SK-N-SH (cell line): Measurements from ENCODE around the gene SARS2. TPM values are rescaled to one million over a fixed set of nuclear protein-coding genes. Genes with fewer than 3 reads are reported as not detected.

Experiments
- CTCF ChIA-PET: fragments of 300-600, 350-600 bp; formaldehyde crosslinking; extraction: SDS; loops from one replicate; lab custom pipeline; 2021; lab: Yijun Ruan, JAX
- POLR2A ChIA-PET: fragments of 350-600 bp; sonication (Branson Sonifier 250); formaldehyde crosslinking; extraction: SDS; loops from one replicate; lab custom pipeline; 2020; ENCODE audit warnings: antibody characterized with exemption, inconsistent platforms; lab: Yijun Ruan, JAX
- DNase-seq: peaks from one replicate; pipeline ENCODE4 v3.0.0; 2012
- H2AFZ ChIP-seq: fragments of 200-600 bp; sonication (generic); 2 replicates; pipeline ENCODE4 v1.8.1; 2016; ENCODE audit warnings: antibody characterized with exemption, mild to moderate bottlenecking, low read depth
- H3F3A ChIP-seq: fragments of 200-600 bp; sonication (generic); replicated peaks from 2 replicates; pipeline ENCODE3; 2016; ENCODE audit warnings: antibody characterized with exemption, mild to moderate bottlenecking; ENCODE audit not compliant: insufficient read depth
- H3K27ac ChIP-seq, 2 experiments: fragments of 200-500 bp in 1 of 2; fragments of 200-600 bp in 1 of 2; sonication (Bioruptor generic) in 1 of 2; sonication (generic), shearing (Covaris generic) in 1 of 2; 2 replicates each; pipeline versions ENCODE4 v1.5.1 to v1.6.1; 2014 to 2016; ENCODE audit warnings: low read depth in 2 of 2, inconsistent platforms in 1 of 2, low read length in 1 of 2, mild to moderate bottlenecking in 1 of 2, mixed read lengths in 1 of 2
- H3K27me3 ChIP-seq: fragments of 200-600 bp; sonication (generic), shearing (Covaris generic); 2 replicates; pipeline ENCODE4 v1.6.1; 2016; ENCODE audit warnings: mixed run types; ENCODE audit not compliant: insufficient read depth
- H3K36me3 ChIP-seq, 2 experiments: fragments of 200-500 bp in 1 of 2; fragments of 200-600 bp in 1 of 2; sonication (Bioruptor generic) in 1 of 2; sonication (generic) in 1 of 2; replicated peaks in 1 of 2; 2 replicates each; pipeline versions ENCODE3 to v1.5.1; 2014 to 2016; ENCODE audit warnings: low read length in 1 of 2, mild to moderate bottlenecking in 1 of 2; ENCODE audit not compliant: insufficient read depth in 2 of 2, control insufficient read depth in 1 of 2
- H3K4me1 ChIP-seq, 2 experiments: fragments of 200-500 bp in 1 of 2; fragments of 200-600 bp in 1 of 2; sonication (Bioruptor generic) in 1 of 2; sonication (generic), shearing (Covaris generic) in 1 of 2; 2 replicates each; pipeline versions ENCODE4 v1.5.1 to v1.6.1; 2014 to 2016; ENCODE audit warnings: low read depth in 1 of 2, low read length in 1 of 2, mixed run types in 1 of 2; ENCODE audit not compliant: insufficient read depth in 2 of 2, control insufficient read depth in 1 of 2
- H3K4me2 ChIP-seq: fragments of 200-600 bp; sonication (generic), shearing (Covaris generic); 2 replicates; pipeline ENCODE4 v1.6.1; 2017; ENCODE audit warnings: mixed run types
- H3K4me3 ChIP-seq, 2 experiments: fragments of 200-500 bp in 1 of 2; fragments of 200-600 bp in 1 of 2; sonication (Bioruptor generic) in 1 of 2; sonication (generic), shearing (Covaris generic) in 1 of 2; 2 replicates each; pipeline versions ENCODE4 v1.5.1 to v1.8.1; 2014 to 2016; ENCODE audit warnings: low read depth in 2 of 2, inconsistent platforms in 1 of 2, low read length in 1 of 2, mild to moderate bottlenecking in 1 of 2, mixed read lengths in 1 of 2, moderate library complexity in 1 of 2
- H3K79me2 ChIP-seq: fragments of 200-600 bp; sonication (generic); 2 replicates; pipeline ENCODE4 v1.8.1; 2017; ENCODE audit warnings: mild to moderate bottlenecking; ENCODE audit not compliant: insufficient read depth
- H3K9ac ChIP-seq: fragments of 200-600 bp; sonication (generic); 2 replicates; pipeline ENCODE4 v1.6.1; 2017; ENCODE audit warnings: mixed run types
- H3K9me2 ChIP-seq: fragments of 200-600 bp; sonication (generic); 2 replicates; pipeline ENCODE4 v1.6.1; 2017; ENCODE audit warnings: mixed run types
- H3K9me3 ChIP-seq: fragments of 200-600 bp; sonication (generic); 2 replicates; pipeline ENCODE4 v1.6.1; 2017; ENCODE audit warnings: mixed run types, mild to moderate bottlenecking, moderate library complexity
- H4K20me1 ChIP-seq: fragments of 200-600 bp; sonication (generic); 2 replicates; pipeline ENCODE4 v1.6.1; 2017; ENCODE audit warnings: mild to moderate bottlenecking, mixed run types; ENCODE audit not compliant: insufficient read depth
- CHD2 ChIP-seq: fragments of 150-350 bp; IDR thresholded peaks from 2 replicates; pipeline ENCODE4 v1.6.1; 2018; ENCODE audit warnings: low read length; ENCODE audit not compliant: partially characterized antibody
- ELF1 ChIP-seq: IDR thresholded peaks from 2 replicates; pipeline ENCODE4 v1.4.0; 2012
- EP300 ChIP-seq, 2 experiments: IDR thresholded peaks; 2 replicates each; pipeline versions ENCODE4 v1.4.0 to v1.6.1; 2012; ENCODE audit warnings: borderline replicate concordance in 1 of 2, low read depth in 1 of 2, low read length in 1 of 2
- EZH2phosphoT487 ChIP-seq: fragments of 200-600 bp; sonication (generic); IDR thresholded peaks from 2 replicates; pipeline ENCODE4 v1.6.1; 2017; ENCODE audit warnings: low read depth, mixed run types, mild to moderate bottlenecking, antibody characterized with exemption, moderate library complexity, borderline replicate concordance
- FOSL2 ChIP-seq: IDR thresholded peaks from 2 replicates; pipeline ENCODE4 v1.4.0; 2012; ENCODE audit warnings: low read depth, mild to moderate bottlenecking, moderate library complexity, borderline replicate concordance
- FOXM1 ChIP-seq: IDR thresholded peaks from 2 replicates; pipeline ENCODE4 v1.4.0; 2012; ENCODE audit warnings: low read depth, mild to moderate bottlenecking
- GABPA ChIP-seq: IDR thresholded peaks from 2 replicates; pipeline ENCODE4 v1.4.0; 2012; ENCODE audit warnings: low read depth, mild to moderate bottlenecking
- GATA2 ChIP-seq: sonication (generic); formaldehyde crosslinking; IDR thresholded peaks from 2 replicates; pipeline ENCODE4 v1.5.0; 2020; ENCODE audit warnings: mild to moderate bottlenecking, missing genetic modification reagents
- JUND ChIP-seq: IDR thresholded peaks from 2 replicates; pipeline ENCODE4 v1.4.0; 2012
- RCOR1 ChIP-seq: fragments of 150-350 bp; IDR thresholded peaks from 2 replicates; pipeline ENCODE4 v1.6.1; 2017; ENCODE audit warnings: antibody characterized with exemption, low read length
- SIN3A ChIP-seq: IDR thresholded peaks from 2 replicates; pipeline ENCODE4 v1.6.1; 2012; ENCODE audit warnings: low read depth, mild to moderate bottlenecking, low read length, moderate library complexity, borderline replicate concordance
- TAF1 ChIP-seq: IDR thresholded peaks from 2 replicates; pipeline ENCODE4 v1.6.1; 2012; ENCODE audit warnings: low read depth, mild to moderate bottlenecking, low read length, moderate library complexity, borderline replicate concordance
- TCF12 ChIP-seq: IDR thresholded peaks from 2 replicates; pipeline ENCODE4 v1.4.0; 2012
- YY1 ChIP-seq: IDR thresholded peaks from 2 replicates; pipeline ENCODE4 v1.4.0; 2012; ENCODE audit warnings: low read depth, mild to moderate bottlenecking
- WGBS: methylation state at CpG from one replicate; pipeline ENCODE4 v1.1.6; 2017; ENCODE audit warnings: low lambda C conversion rate; 5-methylcytosine and 5-hydroxymethylcytosine counted together
- polyA plus RNA-seq, 3 experiments: library from polyadenylated mRNA; depleted of rRNA; stranded (reverse); fragments of >200 nt; gene quantifications; 2 replicates each; pipeline ENCODE4 v1.2.3, GENCODE V29; 2012
- TF ChIP-seq, protein P1 (sequence below): fragments of 200-600 bp; sonication (generic); IDR thresholded peaks from 2 replicates; pipeline ENCODE4 v1.6.1; 2017; ENCODE audit warnings: antibody characterized with exemption, mild to moderate bottlenecking, moderate library complexity
- TF ChIP-seq, protein P2 (sequence below): fragments of 150-350 bp; IDR thresholded peaks from 2 replicates; pipeline ENCODE4 v1.6.1; 2016; ENCODE audit warnings: mild to moderate bottlenecking, low read depth, low read length
- TF ChIP-seq, protein P3 (sequence below): IDR thresholded peaks from 2 replicates; pipeline ENCODE4 v1.4.0; 2012; ENCODE audit warnings: low read depth
- TF ChIP-seq, protein P4 (sequence below): IDR thresholded peaks from 2 replicates; pipeline ENCODE4 v1.4.0; 2012; ENCODE audit warnings: low read depth, borderline replicate concordance

The SARS2 gene
- polyA plus RNA-seq, 1 of the 3 experiments (the other 2 are of a cell fraction) = 36.5 TPM

DNA sequence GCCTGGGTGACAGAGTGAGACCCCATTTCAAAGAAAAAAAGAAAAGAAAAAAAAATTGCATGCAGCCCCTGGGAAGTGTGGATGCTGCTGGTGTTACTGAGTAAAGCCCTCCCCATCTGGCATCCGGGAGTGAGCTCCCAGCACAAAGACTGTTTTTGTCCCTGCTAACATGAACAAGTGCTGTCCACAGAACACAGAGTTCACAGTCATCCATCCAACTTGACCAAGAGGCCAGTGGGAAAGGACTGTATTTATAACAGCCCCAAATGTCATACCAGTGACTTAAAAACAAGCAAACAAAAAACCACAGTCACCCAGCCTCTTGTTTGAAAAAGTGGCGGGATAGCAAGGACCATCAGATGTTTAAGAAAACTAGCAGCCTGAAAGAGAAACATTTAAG, 34.2 kb upstream of the SARS2 start:
- no peak for DNase-seq
- no peaks in the 10 kb centered on the region; the same call in 1 of the 2 replicates for H4K20me1 ChIP-seq
- H3K9me2 ChIP-seq = no peaks in the 10 kb centered on the region
- H3K79me2 ChIP-seq = peaks cover 21% of the 10 kb centered on the region
- H3K4me1 ChIP-seq = peaks cover 0 to 2% of the 10 kb centered on the region in 2 experiments; a peak in 1 of 4 replicates
- H3K9me3 ChIP-seq = no peaks in the 10 kb centered on the region
- H2AFZ ChIP-seq = no peak overlapping the region
- ChIA-PET POLR2A (interaction anchor here (0.7 kb wide), 1 partner anchor 11 kb away, joined by 3 read pairs; no protein-coding TSS in a partner anchor), CTCF (interaction anchor here (0.6 kb wide), 1 partner anchor 11 kb away, joined by 3 read pairs; the partner anchor contains the start of gene FBXO17)
- WGBS = 84% methylated on average over 2 of the region's 2 CpGs
- H3K4me2 ChIP-seq = no peak overlapping the region
- H3K9ac ChIP-seq = no peak overlapping the region
- H3F3A ChIP-seq = peaks cover 11% of the 10 kb centered on the region
- H3K36me3 ChIP-seq = peaks cover 4 to 13% of the 10 kb centered on the region in 2 experiments
- TF ChIP-seq RCOR1 (no peak), CHD2 (no peak), TAF1 (no peak), JUND (no peak), GABPA (no peak), FOXM1 (no peak), FOSL2 (no peak), SIN3A (no peak), TCF12 (no peak), EP300 (IDR thresholded peaks at IDR 0.05; ENCODE audit: borderline replicate concordance in 1 of 2, low read depth in 1 of 2, low read length in 1 of 2) (no peak), ELF1 (no peak), GATA2 (no peak), EZH2phosphoT487 (no peak), YY1 (no peak)
- TF ChIP-seq, protein P1, sequence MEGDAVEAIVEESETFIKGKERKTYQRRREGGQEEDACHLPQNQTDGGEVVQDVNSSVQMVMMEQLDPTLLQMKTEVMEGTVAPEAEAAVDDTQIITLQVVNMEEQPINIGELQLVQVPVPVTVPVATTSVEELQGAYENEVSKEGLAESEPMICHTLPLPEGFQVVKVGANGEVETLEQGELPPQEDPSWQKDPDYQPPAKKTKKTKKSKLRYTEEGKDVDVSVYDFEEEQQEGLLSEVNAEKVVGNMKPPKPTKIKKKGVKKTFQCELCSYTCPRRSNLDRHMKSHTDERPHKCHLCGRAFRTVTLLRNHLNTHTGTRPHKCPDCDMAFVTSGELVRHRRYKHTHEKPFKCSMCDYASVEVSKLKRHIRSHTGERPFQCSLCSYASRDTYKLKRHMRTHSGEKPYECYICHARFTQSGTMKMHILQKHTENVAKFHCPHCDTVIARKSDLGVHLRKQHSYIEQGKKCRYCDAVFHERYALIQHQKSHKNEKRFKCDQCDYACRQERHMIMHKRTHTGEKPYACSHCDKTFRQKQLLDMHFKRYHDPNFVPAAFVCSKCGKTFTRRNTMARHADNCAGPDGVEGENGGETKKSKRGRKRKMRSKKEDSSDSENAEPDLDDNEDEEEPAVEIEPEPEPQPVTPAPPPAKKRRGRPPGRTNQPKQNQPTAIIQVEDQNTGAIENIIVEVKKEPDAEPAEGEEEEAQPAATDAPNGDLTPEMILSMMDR = no peak
- TF ChIP-seq, protein P2, sequence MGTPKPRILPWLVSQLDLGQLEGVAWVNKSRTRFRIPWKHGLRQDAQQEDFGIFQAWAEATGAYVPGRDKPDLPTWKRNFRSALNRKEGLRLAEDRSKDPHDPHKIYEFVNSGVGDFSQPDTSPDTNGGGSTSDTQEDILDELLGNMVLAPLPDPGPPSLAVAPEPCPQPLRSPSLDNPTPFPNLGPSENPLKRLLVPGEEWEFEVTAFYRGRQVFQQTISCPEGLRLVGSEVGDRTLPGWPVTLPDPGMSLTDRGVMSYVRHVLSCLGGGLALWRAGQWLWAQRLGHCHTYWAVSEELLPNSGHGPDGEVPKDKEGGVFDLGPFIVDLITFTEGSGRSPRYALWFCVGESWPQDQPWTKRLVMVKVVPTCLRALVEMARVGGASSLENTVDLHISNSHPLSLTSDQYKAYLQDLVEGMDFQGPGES = no peak
- TF ChIP-seq, protein P3, sequence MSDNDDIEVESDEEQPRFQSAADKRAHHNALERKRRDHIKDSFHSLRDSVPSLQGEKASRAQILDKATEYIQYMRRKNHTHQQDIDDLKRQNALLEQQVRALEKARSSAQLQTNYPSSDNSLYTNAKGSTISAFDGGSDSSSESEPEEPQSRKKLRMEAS = no peak
- TF ChIP-seq, protein P4, sequence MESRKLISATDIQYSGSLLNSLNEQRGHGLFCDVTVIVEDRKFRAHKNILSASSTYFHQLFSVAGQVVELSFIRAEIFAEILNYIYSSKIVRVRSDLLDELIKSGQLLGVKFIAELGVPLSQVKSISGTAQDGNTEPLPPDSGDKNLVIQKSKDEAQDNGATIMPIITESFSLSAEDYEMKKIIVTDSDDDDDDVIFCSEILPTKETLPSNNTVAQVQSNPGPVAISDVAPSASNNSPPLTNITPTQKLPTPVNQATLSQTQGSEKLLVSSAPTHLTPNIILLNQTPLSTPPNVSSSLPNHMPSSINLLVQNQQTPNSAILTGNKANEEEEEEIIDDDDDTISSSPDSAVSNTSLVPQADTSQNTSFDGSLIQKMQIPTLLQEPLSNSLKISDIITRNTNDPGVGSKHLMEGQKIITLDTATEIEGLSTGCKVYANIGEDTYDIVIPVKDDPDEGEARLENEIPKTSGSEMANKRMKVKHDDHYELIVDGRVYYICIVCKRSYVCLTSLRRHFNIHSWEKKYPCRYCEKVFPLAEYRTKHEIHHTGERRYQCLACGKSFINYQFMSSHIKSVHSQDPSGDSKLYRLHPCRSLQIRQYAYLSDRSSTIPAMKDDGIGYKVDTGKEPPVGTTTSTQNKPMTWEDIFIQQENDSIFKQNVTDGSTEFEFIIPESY = no peak
- no peak overlapping the region for H3K4me3 ChIP-seq
- H3K27ac ChIP-seq = no peak overlapping the region
- H3K27me3 ChIP-seq = no peaks in the 10 kb centered on the region
